Mesothelial cell of epicardium (in vitro differentiated cells): ENCODE results near the gene MACROD2. TPM values are rescaled to one million over a fixed set of nuclear protein-coding genes. Genes with fewer than 3 reads are reported as not detected.

Experiments used
- DNase-seq, 2 experiments: peaks; one replicate each; pipeline ENCODE4 v3.0.0; 2021; ENCODE audit warnings: low spot score in 2 of 2; ENCODE audit not compliant: unreplicated experiment in 2 of 2
- H3K27ac Mint-ChIP-seq: 2 replicates; pipeline ENCODE4 v1.8.0; 2021; ENCODE audit warnings: mixed read lengths
- H3K27me3 Mint-ChIP-seq: 2 replicates; pipeline ENCODE4 v1.8.0; 2021; ENCODE audit warnings: low read depth, mixed read lengths
- H3K36me3 Mint-ChIP-seq: 2 replicates; pipeline ENCODE4 v1.8.0; 2021; ENCODE audit warnings: mixed read lengths
- H3K4me1 Mint-ChIP-seq: 2 replicates; pipeline ENCODE4 v1.8.0; 2021; ENCODE audit warnings: mixed read lengths
- H3K4me3 Mint-ChIP-seq: 2 replicates; pipeline ENCODE4 v1.8.0; 2021; ENCODE audit warnings: mild to moderate bottlenecking, moderate library complexity, mixed read lengths
- H3K9me3 Mint-ChIP-seq: 2 replicates; pipeline ENCODE4 v1.8.0; 2021; ENCODE audit warnings: mixed read lengths
- CTCF ChIP-seq: fragments of 200-600 bp; sonication (generic); IDR thresholded peaks from one replicate; pipeline ENCODE4 v1.5.0; 2021; ENCODE audit warnings: antibody characterized with exemption; ENCODE audit not compliant: unreplicated experiment
- total RNA-seq: library from RNA; stranded (reverse); gene quantifications from 3 replicates; pipeline ENCODE4 v1.2.1, GENCODE V29; 2021

Gene MACROD2
- total RNA-seq, 1 donor from 2014 or later = 10.0 TPM

GRCh38 chr20:14046534-14046933 is 51.2 kb downstream of the MACROD2 start:
- Mint-ChIP-seq H3K9me3 (no peaks in the 10 kb centered on the region), H3K27ac (no peak overlapping the region), H3K4me3 (no peak overlapping the region), H3K27me3 (no peaks in the 10 kb centered on the region), H3K36me3 (no peaks in the 10 kb centered on the region), H3K4me1 (no peaks in the 10 kb centered on the region)
- no peak for DNase-seq
- TF ChIP-seq CTCF = no peak

GRCh38 chr20:14049111-14049510 is 53.8 kb downstream of the MACROD2 start:
- Mint-ChIP-seq H3K36me3 (no peaks in the 10 kb centered on the region), H3K27me3 (no peaks in the 10 kb centered on the region), H3K4me1 (peaks cover under 1% of the 10 kb centered on the region), H3K9me3 (no peaks in the 10 kb centered on the region), H3K27ac (no peak overlapping the region), H3K4me3 (no peak overlapping the region)
- TF ChIP-seq CTCF = no peak
- DNase-seq = no peak

GRCh38 chr20:14051454-14051853 is 56.1 kb downstream of the MACROD2 start:
- H3K4me1 Mint-ChIP-seq = peaks cover 6% of the 10 kb centered on the region
- no peak overlapping the region for H3K27ac Mint-ChIP-seq
- H3K4me3 Mint-ChIP-seq = no peak overlapping the region
- DNase-seq = no peak
- H3K27me3 Mint-ChIP-seq = peaks cover 3% of the 10 kb centered on the region
- no peaks in the 10 kb centered on the region for H3K9me3 Mint-ChIP-seq
- no peaks in the 10 kb centered on the region for H3K36me3 Mint-ChIP-seq
- no peak for TF ChIP-seq CTCF

GRCh38 chr20:14055127-14055742 is 59.9 kb downstream of the MACROD2 start:
- peak; percentile 72 for TF ChIP-seq CTCF
- Mint-ChIP-seq H3K9me3 (no peaks in the 10 kb centered on the region), H3K27me3 (peaks cover 3% of the 10 kb centered on the region), H3K4me1 (peaks cover 6% of the 10 kb centered on the region), H3K27ac (no peak overlapping the region), H3K4me3 (no peak overlapping the region), H3K36me3 (no peaks in the 10 kb centered on the region)
- DNase-seq = no peak

GRCh38 chr20:14062171-14062570 is 66.9 kb downstream of the MACROD2 start:
- DNase-seq = no peak
- no peak overlapping the region for H3K27ac Mint-ChIP-seq

More at GRCh38 chr20:14062171-14062570, 66.9 kb downstream of the MACROD2 start:
- H3K36me3 Mint-ChIP-seq = no peaks in the 10 kb centered on the region
- no peak for TF ChIP-seq CTCF
- H3K9me3 Mint-ChIP-seq = no peaks in the 10 kb centered on the region
- H3K4me1 Mint-ChIP-seq = no peaks in the 10 kb centered on the region
- no peak overlapping the region for H3K4me3 Mint-ChIP-seq
- no peaks in the 10 kb centered on the region for H3K27me3 Mint-ChIP-seq
